GM04503 (cell line): Measurements from ENCODE around the gene TMEM269.

ENCODE experiments used
- DNase-seq: peaks from one replicate; pipeline ENCODE4 v3.0.0-alpha.2; 2012; ENCODE audit warnings: low read depth

The TMEM269 gene

DNA sequence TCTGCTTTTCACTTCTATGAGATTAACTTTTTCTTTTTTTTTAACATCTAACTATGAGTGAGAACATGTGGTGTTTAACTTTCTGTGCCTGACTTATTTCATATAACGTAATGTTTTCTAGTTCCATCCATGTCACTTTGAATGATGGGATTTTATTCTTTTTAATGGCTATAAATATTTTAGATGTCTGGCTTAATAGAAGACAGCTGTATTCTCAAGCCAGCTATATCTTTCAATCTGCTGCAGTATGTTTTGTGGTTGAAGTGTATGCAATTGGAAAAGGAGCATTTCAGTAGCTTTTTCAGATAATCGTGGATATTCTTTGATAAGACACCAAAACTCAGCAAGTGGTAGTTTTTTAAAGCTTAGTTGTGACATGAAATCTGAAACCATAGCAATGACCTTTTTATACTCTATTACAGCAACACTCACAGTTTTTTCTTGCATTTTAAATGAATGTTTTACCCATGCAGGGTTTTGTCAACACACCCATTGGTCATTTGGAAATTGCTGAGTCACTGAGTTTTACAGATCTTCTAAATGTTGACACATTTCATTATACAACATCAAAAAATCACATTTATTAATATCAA lies 38.1 kb downstream of the TMEM269 start:
- no peak for DNase-seq

DNA sequence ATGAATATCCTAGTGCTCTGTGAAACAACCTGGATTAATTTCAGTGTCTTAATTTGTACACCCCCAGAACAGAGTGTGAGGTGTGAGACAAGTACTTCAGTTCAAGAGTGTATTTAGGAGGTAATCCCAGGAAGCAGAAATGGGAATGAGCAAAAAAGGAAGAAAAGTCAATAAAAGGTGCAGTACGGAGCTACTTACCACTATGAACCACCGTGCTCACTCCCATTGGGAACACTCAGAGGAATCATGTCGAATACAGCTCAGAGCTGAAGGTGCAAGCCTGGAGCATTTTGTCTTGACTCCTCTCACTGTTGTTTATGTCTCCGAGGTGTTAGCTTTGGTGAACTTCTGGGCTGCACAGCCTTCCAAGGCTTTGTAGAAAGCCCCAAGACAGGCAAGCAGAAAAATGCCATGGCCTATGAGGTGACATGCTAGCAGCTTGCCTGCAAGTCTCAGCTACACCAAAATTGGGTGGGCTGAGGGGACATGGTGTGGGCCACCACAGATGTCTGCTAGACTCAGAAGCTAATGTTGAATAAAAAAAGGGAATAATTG lies 39.8 kb downstream of the TMEM269 start:
- no peak for DNase-seq

DNA sequence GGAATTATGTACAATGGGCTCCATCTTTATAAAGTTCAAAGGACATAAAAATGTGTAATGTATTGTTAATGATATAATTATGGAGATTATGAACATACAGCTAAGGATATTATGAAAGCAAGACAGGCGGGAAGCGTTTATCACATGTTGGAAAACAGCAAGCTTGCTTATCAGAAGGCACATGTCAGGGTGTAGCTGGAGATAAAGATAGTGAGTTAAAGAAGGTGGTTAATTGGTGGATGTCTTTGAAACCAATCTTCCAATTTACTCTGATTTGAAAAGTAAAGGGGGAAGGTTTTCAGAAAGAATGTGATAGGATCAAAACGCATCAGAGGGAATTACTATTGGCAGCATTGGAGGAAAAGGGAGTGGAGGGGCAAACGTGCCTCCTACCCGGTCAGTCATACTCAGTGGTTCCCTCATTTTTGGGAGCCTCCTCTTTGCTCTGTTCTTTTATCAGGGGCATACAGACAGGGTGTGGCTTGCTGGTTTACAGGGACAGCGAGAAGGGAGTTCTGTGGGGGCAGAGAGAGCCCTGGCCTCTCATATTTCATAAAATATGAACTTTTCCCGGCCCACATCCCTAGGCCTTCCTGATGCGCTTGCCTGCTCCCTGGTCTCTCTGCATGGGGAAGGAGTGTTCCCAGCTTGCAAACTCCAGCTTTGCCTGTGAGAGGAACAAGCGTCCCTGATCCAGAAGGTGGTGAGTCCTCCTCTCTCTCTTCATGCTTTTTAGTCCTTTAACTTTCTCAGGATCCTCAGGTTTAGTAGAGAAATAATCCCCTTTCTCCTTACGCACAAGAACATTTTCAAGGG lies 40.5 kb downstream of the TMEM269 start:
- no peak for DNase-seq

DNA sequence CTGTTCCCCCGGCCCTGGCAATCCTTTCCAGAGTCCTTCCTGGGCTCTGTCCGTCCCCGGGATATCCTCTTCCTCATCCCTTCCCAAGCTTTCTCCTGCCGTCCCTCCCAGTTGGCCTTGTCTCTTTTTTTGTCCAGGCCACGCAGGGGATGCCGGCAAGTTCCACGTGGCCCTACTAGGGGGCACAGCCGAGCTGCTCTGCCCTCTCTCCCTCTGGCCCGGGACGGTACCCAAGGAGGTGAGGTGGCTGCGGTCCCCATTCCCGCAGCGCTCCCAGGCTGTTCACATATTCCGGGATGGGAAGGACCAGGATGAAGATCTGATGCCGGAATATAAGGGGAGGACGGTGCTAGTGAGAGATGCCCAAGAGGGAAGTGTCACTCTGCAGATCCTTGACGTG lies 45.8 kb downstream of the TMEM269 start:
- no peak for DNase-seq

DNA sequence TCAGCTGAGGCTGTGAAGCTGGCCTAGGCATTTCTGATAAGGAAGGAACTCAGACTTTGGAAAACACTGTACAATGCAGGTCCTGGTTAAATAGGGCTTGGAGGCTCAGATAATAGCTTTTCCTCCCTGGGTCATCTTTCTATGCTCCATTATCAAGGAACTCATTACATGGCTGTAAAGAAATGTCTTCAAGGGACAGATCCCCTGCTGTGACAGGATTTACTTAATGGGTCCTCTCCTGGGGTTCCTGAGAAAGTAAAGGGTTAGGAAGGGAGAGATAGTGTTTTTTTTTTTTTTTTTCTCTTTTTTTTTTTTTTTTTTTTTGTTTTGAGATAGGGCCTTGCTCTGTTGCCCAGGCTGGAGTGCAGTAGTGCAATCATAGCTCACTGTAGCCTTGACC lies 46.5 kb downstream of the TMEM269 start:
- no peak for DNase-seq

DNA sequence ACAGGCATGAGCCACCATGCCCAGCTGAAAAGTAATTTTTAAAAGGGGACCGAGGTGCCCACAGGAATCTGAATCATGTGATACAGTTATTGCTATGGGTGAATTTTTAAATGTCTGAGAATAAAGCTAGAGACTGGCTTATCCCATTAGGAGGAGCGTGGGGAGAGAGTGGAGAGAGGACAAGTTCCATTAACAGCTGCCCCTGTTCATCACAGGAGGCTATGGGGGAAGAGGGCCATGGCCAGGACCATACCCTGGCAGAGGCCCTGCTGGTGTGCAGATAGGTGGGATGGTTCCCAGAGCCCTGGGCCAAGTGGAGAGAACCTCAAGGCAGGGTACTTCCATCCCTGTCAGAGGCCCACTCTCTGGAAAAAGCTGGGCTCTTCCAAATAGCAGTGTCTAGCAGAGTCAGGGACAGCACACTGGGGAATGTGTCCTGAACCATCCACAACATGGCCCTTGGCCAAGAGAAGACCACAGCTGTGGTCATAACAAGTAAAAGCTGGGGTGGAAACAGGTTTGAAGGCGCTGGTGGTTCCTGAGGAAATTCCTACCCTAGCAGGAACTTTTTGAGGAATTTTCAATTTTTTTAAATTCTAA lies 48.0 kb downstream of the TMEM269 start:
- DNase-seq: no peak

DNA sequence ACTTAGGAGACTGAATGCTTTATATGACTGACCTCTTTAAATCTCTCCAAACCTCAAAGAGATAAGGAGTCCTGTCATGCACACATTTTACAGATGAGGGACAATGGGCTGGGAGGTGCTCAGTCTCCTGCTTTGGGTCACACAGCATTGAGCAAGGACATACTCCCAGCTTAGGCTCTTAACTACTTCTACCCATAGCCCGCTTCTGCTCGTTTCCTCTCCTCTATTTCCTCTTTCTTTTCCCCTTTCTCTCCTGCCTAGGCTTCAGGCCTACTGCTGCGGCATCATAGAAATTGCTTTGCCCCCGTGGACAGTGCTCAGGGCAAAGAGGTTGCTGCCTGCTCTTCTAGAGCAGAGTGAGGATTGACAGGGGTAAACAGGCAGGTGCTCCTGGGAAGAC lies 49.2 kb downstream of the TMEM269 start:
- no peak for DNase-seq

DNA sequence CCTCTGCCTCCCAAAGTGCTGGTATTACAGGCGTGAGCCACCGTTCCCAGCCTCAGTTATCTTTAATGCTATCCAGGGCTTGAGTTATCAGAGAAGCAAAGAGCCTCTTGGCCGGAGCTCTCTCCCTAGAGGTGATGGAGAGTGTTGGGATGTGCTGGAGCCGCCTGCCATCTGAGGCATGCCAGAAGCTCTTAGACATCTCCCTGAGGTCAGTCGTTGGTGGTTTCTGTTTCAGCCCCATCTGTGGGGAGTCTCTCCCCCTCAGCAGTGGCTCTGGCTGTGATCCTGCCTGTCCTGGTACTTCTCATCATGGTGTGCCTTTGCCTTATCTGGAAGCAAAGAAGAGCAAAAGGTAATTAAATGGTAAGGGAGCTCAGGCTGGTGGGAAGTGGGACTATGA lies 50.0 kb downstream of the TMEM269 start:
- DNase-seq: no peak

DNA sequence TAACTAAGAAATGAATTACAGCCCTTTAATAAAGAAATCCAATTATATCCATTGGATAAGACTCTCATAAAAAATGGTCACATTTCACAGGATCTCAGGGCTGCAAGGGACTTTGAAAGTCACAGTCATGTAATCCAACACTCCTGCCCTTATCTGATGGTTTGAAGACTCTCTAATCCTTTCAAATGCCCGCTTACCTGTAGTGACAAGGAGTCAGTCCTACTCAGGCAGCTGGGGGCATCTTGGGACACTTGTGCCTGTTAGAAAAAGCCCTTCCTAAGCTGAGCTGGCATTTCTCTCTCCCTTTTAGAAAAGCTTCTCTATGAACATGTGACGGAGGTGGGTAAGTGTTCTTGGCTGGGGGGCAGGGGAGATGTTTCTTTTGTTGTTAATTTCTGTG lies 50.6 kb downstream of the TMEM269 start:
- no peak for DNase-seq

DNA sequence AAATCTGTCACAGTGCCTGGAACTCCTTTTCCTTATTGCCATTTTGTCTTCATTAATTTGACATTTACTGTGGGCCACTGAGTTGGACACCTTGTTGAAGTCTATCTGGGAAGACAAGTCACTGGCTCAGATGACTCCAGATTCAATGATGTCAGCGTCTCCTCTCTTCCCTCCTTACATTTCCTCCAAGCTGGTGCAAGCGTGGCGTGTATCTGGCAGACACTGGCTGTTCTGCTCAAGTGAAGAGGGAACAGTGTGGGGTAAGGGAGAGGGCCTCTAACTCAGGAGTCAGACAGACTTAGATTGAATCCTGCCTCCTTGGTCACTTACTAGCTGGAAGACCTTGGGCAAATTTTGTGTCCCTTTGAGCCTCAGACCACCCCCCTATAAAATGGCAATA lies 52.9 kb downstream of the TMEM269 start:
- DNase-seq: no peak

DNA sequence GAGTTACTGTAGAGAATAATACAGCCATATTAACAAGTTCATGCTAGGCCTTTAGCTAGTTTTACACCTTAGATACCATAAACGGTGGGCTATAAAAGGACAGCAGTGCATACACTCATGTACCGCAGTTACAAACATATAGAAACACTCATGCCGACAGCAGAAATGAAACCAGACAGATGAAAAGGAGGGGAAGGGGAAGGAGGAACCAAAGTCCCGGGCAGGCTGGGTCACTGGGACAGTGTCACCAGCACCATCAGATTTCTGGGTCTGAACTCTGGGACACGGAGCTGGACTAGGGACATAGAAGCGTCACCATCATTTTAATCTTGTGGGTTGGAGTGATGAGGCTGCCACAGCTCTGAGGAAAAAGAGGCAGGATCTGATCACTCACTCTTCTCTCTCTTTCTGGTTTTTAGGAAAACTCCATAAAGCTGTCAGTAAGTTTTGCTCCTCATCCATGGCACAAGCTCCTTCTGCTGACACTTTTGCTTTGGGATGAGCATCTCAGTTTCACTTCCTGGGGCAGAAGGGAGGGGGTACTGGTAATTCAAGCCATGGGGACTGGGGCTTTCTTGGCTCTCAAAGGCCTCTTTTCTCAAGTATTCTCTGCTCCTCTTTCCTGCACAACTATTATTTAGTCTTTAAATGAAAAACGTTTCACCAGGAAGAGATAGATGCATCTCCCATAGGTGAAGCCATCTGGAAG lies 53.8 kb downstream of the TMEM269 start:
- no peak for DNase-seq

DNA sequence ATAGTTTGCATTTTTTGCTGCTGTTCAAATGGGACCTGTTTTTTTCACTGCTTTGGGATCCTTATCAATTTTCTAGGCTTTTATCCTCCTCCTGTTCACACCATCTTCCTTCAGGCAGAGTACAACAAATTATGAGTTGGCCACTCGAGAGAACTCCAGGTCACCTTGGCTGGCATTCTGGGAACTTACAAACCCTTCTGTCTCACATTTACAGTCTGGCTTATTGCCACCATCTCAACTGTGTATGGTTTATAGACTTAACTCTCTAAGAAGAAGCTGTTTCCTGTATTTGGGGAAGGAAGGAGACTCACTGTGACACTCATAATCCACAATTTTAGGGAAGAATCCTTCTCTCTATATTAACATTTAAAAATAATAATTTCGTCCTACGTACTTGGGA lies 56.2 kb downstream of the TMEM269 start:
- no peak for DNase-seq

DNA sequence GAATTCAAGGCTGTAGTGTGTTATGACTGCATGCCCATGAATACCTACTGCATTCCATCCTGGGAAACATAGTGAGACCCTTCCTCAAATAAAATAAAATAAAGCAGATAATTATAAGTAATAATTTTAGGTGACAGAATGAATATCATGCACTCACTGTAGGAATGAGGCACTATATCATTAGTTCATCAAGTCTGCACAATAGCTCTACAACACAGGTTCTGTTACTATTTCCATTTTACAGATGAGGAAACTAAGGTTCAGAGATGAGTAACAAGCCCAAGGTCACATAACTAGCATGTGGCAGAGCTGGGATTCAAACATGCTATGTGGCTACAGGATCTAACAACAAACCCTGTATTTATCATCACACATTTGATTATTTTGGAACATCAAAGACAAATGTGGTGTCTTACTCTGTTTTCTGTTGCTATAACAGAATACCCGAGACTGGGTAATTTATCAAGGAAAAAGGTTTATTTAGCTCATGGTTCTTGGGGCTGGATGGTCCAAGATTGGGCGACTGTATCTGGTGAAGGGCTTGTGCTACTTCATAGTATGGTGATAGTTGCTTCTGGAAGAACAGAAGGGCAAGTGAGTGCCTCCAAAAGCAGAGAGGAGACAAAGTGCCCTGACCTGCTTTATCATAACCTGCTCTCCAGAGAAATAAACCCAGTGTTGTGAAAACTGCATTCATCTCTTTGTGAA lies 56.8 kb downstream of the TMEM269 start:
- no peak for DNase-seq

DNA sequence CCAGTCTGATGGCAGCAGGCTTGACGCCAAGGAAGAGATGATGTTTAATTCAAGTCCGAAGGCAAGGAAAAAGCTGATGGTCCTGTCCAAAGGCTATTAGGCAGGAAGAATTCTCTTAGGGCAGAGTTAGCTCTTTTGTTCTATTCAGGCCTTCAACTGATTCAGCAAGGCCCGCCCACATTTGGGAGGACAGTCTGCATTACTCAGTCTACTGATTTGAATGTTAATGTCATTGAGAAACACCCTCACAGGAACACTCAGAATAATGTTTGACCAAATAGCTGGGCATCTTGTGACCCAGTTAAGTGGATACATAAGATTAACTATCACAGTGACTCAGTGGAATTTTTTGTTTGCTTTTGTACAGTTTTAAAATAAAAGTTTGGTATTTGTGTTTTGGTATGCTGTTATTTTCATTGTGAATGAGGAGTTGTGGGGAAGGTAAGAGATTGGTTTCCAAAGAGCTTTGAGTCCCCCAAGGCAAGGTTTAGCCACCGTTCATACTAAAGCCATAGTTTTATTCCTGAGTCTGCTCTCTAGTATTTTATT lies 59.9 kb downstream of the TMEM269 start:
- peak; percentile 39 for DNase-seq

DNA sequence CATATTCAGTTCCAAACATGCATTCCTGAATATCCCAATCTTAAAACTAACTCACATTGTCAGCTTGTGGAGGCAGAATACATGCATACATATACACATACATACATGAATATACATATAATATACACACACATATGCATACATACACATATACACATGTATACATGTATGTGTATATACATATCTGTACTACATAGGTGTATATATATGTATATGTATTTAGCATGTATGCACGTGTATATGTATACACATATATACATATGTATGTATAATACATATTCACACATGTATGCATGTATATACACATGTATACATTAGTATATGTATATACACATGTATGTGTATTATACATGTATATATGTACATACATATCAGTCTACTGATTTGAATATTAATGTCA lies 60.4 kb downstream of the TMEM269 start:
- no peak for DNase-seq

DNA sequence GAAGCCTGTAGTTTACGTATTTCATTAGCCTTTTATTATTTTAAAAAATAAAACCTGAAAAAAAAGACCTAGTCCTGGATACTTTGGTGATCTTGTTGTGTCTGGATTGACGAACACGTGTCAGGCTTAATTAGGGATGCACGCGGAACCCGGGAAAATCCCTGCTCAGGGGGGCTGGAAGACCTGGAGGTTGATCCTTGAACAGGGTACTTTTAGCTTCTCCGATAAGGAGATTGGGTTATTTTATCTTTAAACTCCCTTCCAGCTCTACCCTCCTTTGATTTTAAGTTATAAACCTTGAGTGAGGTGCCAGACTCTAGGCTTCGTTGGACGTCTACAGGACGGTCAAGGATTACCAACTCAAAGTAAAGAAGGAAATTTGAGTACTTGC lies 61.1 kb downstream of the TMEM269 start:
- DNase-seq: no peak

DNA sequence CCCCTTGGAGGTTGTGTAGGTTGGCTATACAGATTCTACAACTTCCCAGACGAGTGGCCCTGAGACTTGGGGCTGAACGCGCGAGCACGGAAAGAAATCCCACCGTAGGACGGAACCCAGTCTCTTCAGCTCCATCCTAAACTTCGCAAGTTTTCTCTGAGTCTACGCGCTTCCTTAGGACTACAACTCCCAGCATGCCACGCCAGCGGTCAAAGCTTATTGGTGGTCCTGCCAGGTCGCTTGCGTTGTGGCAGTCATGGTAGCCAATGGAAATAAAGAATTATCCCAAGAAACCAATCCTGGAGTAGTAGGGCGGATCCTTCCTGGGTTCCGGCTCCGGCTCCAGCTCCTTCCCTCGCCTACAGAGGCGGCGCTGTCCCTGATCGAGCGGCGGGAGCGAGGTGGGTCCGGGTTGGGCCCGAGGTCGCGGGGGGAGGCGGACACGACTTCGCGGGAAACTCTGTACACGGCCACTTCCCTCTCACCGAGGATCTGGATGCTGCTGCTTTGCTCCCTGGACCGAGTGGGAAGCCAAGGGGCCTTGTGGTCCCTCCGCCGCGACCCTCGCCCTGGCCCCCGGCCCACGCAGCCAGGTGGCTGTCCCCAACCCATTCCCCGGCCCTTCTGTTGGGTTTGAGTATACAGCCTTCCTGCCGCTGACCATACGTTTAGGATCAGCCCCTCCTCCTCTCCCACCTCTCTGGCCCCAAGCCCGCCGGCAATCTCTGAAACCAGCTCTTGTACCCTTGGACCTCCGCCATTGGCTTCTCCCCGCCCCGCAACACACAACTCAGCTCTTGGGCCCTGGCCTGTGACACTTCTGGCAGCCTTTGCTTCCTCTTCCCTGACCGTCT lies 61.7 kb downstream of the TMEM269 start, which contains the start of gene ZNF691:
Gene ZNF691 (plus strand): TSS at position 357 of the 854 bp plus-strand sequence. CDS start 3,046 bp downstream, outside the sequence.
- peak; percentile 88 for DNase-seq

DNA sequence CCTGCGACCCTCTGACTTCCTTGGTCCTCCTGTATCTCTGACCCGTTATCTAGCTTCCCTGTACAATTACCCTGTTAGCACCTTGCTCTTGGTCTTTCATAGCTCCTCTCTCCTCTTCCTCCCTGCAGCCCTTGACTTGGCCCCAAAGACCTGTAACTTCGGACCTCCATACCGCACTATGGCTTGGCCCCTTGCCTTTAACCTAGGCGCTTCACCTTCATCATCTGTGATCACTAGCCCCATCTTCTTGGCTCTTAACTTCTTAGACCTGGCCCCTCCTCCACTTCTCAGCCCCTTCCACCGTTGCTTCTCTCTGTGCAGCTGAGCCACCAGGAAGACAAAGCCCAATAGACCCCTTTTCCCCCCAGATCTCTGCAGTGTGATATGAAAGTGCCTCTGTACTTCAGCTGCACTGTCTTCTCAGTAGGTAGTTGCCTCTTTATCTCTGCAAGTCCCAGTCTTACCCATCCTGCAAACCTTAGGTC lies 62.4 kb downstream of the TMEM269 start:
- no peak for DNase-seq

DNA sequence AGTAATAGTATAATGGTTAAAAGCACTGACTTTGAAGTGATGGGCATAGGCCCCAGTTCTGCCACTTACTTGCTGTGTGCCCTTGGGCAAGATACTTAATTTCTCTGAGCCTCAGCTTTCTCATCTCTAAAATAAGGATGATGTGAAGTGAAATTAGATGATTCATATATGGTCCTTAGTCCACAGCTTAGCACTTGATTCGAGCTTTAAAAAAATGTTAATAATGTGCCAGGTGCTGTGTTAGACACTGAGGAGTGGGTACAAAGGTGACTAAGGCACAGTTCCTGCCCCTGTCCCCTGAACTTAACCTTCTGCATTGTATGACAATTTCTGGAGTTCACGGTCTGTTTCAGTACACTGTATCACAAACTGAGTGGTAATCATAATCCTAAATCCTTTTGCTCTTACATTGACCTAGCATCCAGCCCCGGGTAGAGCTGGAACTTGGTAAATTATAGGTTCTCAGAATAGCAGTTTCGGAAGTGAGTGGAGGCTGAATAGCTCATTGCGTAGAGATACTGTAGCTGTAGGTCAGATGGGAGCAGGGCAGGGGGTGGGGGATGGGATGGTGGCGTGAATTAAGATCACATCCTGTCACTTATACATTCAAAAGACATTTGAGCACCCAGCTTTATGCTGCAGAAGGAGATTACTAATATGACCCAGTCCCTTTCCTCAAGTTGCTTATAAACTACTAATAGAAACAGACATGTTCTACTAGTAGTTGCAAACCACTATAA lies 63.1 kb downstream of the TMEM269 start:
- no peak for DNase-seq
